Gastrocnemius medialis (tissue), 4 donors: ENCODE data around the gene ATP9A.

Source experiments
- CTCF ChIP-seq, 5 experiments: fragments of 450-650 bp in 3 of 5; fragments of 200-600 bp in 2 of 5; sonication (generic) in 2 of 5; IDR thresholded peaks in 4 of 5; conservative IDR thresholded peaks in 1 of 5; 1 replicate in 4 of 5; 2 replicates in 1 of 5; pipeline ENCODE4 v1.5.1; 2016 to 2019; ENCODE audit warnings: antibody characterized with exemption in 5 of 5, mild to moderate bottlenecking in 3 of 5, moderate library complexity in 3 of 5
- POLR2A ChIP-seq, 2 donors: fragments of 450-650 bp; IDR thresholded peaks; one replicate each; pipeline ENCODE4 v1.6.1; 2017; ENCODE audit warnings: antibody characterized with exemption in 2 of 2, mild to moderate bottlenecking in 2 of 2, moderate library complexity in 2 of 2

- TF ChIP-seq CTCF (IDR thresholded peaks at IDR 0.05 in 4 of 5, conservative IDR thresholded peaks at IDR 0.05 in 1 of 5): no peak
- no peak for TF ChIP-seq POLR2A (IDR thresholded peaks at IDR 0.05)
Measured at GRCh38 chr20:51729771-51730170, 38.4 kb downstream of the ATP9A start.
